GM18520 (cell line): Measurements from ENCODE around the gene HAAO.
"Not testable (repeated sequence)": the region's sequence is repeated elsewhere in the genome, so short reads cannot be mapped to it uniquely, and the experiment has no call there.

ENCODE experiments used
- ATAC-seq: cut with Tn5 transposase; IDR thresholded peaks from one replicate; pipeline ENCODE4 v1.9.1; 2021; ENCODE audit not compliant: unreplicated experiment

Gene HAAO

DNA sequence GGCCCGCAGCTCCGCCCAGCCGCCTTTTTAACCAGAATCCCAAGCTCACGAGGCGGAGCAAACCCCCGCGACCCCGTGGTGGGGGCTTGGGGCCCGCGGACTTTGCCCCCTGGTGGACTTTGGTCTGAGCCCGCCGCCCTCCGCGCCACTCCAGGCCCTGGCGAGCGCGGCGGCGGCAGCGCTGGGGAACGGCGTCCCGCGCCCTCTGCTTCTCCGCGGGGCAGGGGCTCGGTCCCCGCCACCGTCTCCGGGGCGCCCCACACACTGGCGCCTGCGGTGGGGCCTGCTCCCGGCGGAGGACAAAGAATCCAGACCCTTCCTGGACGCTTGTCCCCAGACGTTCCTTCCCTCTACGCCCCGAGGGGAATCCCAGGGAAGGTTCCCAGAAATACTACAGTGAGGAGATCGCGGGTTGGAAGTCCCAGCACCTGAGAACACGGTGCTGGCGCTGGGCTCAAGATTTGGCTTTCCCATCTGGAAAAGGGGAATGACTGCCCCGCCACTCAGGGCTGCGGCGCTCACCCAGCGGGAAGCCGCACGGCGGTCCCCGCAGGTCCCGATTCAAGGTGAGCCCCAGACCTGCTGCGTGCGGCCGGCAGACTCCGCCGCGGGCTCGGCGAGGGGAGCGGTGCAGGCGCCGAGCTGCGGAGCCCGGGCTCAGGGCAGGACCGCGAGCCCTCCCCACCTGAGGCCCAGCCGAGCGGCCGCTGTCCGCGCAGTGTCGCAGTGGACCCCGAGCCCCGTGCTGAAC lies at the start of gene HAAO:
Gene HAAO, minus strand, starts transcription at position 1 of the 751 bp plus-strand sequence. CDS start 47 bp downstream, outside the sequence.
- no peak for ATAC-seq

DNA sequence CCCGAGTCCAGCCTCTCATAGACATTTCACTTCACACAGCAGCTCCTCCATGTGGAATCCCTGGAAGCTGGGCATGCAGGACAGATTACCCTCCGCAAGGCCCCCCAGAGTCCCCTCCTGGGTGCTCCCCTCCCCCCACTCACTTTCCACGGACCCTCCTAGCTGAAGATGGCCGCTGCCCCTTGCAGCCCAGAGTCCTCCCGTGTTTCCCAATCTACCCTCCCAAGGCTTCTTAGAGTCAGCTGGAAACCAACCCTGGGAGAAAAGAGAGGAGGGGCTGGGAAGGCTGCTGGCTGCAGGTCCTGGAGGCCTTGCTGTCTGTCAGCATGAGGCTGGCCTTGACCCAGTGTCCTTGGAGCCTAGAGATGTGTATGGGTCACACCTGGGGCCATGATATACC lies 49.0 kb upstream of the HAAO start:
- ATAC-seq = no peak

DNA sequence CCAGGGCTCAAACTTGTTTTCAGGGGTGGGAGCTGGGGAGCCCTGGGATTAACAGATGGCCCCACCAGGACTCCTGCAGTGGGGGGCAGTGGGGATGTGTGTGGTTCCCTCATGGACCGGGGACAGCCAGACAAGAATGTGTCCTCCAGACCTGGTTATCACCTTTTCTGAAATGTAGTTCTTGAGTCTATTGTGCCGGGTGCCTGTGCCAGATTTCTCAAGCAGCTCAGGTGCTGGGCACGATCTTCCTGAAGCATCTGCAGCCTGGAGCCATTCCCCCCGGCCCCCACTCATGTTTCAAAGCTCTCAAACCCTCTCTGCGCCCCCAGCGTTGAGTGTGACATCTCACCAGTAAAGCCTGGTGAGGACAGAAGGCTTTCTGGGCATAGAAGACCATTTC lies 48.4 kb upstream of the HAAO start:
- no peak for ATAC-seq

DNA sequence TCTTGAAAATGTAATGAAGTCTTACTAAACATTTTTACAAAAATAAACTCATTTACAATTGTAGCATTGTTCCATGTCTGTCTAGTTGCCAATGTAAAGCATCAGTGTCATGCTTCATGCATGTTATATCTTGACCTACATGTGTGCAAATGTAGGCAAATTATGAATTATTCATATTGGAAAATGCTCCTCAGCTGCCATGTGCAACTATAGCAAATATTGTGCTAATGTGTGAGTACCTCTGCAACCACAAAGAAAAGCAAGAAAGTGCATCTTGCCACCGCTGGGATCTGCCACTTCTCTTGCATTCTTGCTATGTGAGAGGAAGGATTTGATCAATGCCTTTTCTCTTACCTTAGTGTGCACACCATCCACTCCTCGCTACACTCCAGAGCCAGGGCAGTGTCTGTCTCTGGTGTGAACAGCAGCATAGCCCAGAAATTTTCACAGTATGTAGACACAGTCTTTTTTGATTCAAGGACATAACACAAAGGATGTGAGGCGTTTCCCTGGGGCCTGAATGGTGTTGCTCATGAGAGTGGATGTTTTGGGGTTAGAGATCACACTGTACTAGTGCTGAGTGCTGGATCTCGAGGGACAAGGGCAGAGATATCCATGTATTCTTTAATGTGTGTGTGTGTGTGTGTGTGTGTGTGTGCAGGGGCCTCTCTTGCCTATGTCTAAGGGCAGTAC lies 47.6 kb upstream of the HAAO start:
- ATAC-seq = no peak

DNA sequence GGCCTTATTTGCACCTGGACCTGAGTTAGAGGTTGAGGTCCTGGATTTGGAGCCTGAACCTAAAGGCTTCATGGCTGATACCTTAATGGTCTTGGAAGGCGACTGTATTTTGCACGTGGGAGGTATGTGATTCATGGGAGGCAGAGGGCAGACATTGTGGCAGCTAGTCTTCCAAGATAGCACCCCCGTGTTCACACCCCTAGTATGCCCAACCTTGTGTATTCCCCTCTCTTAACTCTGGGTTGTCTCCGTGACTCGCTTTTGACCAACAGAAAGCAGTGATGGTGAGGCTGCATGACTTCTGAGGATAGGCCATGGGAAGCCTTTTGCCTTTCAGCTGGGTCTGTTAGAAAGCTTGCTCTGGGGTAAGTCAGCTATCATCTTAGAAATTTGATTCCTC lies 45.8 kb upstream of the HAAO start:
- no peak for ATAC-seq

DNA sequence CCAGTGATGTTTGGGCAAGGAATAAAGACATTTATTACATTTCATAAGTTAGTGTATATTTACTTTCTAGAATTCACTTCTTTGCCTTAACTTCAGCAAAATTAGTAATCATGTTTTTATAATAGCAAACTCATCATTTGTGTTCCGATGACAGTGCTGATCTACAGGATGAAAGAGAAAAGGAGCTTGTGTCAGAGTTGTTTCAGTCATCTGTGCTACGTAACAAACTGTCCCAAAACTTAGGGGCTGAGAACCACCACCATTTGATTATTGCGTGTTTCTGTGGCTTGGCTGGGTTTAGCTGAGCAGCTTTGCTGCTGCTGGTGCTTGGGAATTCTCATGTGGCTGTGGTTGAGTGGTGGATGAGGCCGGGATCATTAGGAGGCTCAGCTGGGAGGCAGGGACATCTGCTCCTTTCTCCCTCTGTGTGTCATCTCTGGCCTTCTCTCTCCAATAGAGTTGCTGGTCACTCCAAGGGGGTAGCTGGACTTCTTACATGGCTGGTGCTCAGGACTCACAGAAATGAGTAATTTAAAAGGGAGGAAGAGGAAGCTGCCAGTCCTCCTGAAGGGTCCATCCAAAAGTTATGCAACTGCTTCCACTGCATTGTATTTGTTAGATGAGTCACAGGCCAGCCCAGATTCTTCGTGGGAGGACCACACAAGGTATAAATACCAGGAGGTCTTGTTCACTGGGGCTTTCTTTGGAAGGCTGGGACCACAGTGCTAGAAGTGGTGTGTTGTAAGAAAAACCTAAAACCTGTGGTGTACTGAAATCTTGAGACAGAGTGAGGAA lies 43.4 kb upstream of the HAAO start:
- no peak for ATAC-seq

DNA sequence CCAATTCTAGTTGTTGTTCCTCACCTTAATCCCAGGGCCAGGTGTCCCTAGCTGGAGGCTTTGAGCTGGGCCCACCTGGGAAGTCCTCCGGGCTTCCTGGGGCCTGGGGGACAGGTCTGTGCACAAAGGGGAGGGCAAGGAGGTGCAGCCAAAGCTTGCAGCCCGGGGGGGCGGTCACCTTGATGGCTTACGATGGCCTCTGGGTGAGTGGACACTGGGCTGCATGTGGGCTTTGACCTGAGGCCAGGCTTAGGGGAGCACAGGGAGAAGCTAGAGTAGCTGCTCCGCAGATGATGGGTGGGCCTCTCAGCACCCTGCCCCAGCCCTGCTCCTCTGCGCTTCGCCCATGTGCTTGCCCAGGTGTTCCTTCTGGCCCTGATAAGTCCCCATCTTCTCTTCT lies 41.8 kb upstream of the HAAO start:
- no peak for ATAC-seq

DNA sequence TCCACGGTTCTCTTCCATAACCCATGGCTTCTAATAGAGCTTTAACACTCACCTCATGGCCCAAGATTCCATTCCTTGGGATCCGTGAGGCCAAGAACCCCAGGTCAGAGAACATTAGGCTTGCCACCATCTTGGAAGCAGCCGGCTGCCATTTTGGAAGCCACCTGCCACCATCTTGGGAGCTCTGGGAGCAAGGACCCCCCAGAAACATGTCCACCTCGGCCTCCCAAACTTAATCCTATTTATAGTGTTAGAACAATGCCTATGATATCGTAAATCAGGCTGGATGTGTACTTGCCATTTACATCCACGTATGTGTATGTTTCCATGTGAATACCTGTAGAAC lies 39.9 kb upstream of the HAAO start:
- ATAC-seq = no peak

DNA sequence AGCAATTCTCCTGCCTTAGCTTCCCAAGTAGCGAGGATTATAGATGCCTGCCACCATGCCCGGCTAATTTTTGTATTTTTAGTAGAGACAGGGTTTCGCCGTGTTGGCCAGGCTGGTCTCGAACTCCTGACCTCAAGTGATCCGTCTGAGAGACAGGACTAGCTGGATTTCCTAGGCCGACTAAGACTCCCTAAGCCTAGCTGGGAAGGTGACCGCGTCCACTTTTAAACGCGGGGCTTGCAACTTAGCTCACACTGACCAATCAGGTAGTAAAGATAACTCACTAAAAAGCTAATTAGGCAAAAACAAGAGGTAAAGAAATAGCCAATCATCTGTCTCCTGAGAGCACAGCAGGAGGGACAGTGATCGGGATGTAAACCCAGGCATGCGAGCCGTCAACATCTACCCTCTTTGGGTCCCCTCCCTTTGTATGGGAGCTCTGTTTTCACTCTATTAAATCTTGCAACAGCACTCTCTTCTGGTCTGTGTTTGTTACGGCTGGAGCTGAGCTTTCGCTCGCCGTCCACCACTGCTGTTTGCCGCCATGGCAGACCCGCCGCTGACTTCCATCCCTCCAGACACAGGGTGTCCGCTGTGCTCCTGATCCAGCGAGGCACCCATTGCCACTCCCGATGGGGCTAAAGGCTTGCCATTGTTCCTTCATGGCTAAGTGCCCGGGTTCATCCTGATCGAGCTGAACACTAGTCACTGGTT lies 39.3 kb upstream of the HAAO start:
- not testable (repeated sequence) for ATAC-seq

DNA sequence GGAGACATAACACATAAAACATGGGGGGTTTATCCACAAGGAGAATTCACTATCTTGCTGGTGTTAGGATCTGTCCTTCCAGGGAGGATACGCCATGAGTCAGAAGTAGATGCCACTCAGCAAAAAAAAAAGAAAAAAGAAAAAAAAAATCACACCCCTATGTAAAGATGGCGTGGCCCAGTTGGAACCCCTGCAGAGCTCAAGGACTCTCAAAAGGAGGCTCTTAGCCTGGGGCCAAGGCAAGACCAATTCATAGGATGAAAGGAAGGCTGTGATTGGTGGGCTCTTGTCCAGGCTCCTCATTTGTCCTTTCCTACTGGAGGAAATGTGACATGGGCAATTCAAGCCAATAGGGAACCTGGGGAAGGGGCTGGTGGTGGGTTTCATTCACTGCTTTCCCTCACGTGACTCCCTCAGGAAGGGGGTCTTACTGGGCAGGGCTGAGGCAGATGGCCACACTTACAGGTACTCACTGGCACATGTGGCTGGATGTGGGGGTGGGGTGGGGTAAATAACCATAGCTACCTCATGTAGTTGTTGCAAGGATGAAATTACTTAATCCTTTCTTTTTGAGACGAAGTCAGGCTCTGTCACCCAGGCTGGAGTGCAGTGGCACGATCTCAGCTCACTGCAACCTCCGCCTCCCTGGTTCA lies 38.7 kb upstream of the HAAO start:
- ATAC-seq = no peak

DNA sequence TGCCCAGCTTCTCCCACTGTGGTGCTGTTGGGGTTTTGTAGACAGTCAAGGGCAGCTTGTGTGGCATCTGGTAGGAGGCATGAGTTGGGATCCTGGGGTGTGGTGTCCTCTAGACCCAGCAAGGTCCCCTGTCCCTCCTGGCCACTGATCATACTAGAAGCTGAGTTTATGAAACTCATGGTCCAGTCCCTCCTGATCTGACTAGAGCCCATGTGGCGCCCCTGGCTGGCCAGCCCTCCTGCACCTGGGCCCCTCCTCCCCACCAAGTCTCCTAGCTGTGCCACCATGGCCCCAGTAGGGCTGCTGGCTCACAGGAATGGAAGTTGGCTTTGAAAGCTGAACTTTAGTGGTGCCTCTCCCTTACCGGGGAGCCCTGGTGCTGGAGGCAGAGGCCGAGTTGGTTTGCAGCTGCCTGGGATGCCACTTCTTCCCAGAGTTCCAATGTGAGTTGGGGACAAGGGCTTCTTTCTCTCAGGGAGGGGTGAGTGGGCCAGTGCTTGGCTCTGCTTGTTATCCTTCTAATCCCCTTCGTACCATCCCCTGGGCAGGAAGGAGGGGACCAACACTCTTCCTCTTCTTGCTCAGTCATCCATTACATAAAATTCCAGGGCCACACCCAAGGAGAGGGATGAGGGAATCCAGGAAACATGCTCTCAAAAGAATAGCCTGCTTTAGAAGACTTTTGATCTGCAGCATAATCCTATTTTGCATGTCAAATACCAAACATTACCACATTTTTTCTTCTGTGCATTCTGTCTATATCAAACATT lies 37.5 kb upstream of the HAAO start:
- no peak for ATAC-seq

DNA sequence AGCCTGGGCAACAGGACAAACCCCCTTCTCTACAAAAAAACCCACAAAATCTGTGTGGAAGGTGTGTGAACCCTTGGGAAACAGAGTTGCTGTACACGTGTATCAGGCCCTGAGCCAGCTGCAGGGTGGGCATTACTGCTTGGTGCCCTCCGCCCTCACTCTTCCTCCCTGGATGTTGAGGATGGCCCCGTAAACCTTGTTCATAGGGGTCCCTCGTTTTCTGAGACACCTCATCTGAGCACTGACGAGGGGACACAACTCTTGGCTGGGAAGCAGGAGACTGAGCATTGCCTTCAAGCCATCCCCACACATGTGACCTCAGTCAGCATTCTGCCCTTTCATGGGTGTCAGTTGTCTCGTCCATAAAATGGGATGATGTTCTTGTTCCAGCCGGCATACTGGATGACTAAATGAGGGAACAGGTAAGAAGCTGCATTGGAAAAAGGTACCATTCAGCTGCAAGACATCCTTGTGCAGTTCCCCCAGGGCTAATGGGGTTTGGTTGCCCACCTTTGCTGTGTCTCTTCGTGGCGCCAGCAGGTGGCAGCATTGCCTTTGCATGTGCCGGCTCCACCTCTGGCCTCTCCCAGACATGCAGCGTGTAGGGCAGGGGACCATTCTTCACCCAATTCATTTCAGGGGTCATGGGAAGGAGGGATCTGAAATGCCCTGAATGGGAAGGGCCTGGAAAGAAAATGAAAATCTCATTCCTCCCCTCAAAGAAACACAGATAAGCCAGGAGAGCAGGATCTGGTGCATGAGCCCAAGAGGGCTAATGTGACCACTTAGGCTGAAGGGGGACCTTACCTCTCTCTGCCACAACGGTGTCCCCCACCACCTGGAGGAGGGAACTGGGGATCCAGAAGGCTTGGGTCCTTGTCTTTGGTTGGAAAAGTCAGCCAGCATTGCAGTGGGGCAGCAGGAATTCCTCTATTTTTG lies 36.4 kb upstream of the HAAO start:
- no peak for ATAC-seq

DNA sequence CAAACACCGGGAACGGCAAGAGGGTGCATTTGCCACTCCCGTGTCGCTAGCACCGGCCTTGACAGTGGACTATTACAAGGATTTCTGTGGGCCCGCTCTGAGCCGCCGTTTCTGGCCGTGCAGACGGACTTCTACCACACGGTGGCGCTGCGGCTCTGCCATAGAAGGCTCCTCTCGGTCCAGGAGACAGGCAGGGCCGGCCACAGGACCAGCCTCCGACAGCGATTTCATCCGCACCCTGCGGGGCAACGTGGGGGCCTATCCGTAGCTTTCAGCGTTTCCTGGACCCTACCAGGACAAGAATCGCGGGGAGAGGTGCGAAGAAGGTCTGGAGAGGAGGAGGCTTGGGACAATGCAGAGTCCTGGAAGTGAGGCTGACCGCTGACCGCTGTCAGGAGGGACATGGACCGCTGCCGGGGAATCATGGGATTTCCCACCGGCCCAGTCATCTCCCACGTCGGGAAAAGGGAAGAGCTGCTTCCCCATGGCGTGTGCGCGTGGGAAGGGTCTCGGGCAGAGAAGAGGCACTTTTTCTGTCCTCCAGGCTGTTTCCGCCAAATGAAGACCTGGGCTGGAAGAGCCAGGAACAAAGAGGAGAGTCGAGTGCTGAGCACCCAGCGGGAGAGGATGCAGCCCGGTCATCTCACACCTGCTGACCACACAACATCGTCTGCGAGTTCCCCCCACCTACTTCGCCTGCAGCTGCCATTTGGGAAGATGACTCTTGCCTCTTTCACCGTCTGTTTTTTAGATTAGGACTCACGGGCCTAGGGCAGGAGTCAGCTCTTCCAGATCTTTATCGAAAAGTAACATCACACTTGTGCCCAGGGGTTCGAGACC lies 35.5 kb upstream of the HAAO start:
- ATAC-seq = peak; percentile 55

DNA sequence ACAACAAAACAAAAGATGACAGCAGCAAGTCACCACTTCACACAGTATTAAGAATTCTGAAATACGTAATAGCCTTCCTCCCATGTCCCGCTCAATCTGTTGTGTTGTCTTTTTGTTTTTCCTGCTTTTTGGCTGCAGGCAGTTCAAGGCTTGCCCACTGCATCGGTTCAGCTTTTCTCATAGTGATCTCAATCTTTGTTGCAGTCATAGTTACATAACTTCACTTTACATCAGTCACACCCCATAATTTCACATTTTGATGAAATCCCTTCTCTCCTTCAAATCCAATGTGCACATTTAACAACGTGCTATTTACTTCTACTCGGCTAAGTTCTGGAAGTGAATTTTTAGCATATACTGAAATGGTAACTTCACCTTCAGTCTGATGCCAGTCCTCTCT lies 33.8 kb upstream of the HAAO start:
- no peak for ATAC-seq

DNA sequence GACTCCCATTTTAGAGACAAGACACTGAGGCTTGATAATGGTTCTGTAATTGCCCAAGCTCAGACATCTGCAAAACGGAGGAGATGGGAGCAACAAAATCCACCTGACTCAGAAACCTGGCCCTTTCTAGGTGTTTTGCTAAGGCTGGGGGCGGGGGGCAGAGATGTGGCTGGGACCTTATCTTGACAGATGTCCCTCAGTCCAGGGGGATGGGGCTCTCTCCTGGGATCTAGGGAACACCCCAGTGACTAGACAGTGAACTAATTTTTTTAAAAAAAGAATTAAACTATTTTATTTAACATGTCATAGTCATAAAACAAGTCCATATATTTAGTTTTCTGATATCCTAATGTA lies 32.0 kb upstream of the HAAO start:
- no peak for ATAC-seq

DNA sequence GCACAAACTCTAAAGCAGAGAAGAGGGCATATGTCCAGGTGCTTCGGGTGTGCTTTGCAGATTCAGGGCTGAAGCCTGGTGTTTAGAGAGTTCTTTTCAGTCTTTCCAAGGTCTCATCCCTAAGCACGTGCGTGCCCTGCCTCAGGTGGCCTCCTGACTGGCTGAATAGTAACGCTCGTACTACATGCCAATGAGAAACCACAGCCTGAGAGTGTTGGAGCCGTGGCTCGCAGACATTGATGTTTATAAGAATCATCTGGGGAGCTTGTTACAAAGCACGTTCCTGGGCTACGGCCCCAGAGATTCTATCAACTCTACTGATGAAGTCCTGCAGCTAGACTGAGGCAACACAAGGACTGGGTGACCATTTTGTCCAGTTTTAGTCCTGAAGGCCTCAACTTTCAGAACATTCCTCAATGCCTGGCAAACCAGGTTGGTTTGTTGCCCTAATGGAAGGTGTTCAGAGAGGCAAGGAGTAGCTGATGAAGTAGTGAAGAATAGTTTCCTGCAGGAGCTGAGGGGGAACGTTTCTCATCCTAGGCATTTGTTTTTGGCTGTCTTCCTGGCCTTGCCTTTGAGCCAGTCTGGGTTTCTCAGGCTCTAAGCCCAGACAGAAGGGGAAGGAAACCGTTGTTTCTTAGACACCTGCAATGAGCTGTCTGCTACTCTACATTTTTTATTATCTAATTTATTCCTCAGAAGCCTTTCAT lies 31.5 kb upstream of the HAAO start:
- no peak for ATAC-seq

DNA sequence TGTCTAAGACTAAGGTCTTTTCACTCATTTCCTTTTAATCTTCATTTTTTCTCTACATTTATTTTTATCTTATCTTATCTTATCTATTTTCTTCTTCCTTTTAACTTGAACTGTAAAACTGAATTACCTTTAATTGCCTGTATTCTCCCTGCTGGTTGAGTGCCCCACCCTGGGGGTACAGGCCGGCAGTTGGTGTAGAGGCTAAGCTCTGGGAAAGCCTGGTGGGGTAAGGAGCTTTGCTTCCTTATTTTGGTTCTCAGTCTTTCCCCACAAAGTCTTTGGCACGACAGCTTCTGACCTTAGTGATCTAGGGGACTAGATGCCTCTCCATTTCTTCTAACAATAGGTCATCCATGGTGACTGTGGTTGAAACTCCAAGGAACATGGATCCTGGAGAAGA lies 26.8 kb upstream of the HAAO start:
- no peak for ATAC-seq

DNA sequence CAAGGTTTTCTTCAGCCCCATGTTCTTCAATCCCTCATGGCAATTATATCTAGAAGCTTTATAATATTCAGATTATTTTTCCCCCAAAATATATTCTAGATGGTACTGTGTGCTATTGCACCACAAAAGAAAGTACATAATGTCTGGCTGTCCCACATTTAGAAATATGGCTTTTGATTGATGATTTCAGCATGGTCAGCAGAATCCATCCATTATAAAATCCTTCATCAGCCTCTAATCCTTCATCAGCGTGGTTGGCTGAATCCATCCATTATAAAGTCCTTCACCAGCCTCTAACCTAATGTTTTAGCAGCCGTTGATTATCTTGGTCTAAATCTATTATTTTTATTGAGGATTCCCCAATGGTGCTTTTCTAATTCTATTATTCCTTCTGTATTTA lies 23.3 kb upstream of the HAAO start:
- ATAC-seq = no peak
